Fibroblast of lung (primary cell): ENCODE measurements around the gene SYMPK. TPM values are rescaled to one million over a fixed set of nuclear protein-coding genes. Genes with fewer than 3 reads are reported as not detected.

Source experiments
- DNase-seq, 2 donors: peaks; one replicate each; pipeline versions ENCODE4 v3.0.0 to v3.0.0-alpha.2; 2010; ENCODE audit warnings: low read depth in 2 of 2
- H2AFZ ChIP-seq: 2 replicates; pipeline ENCODE4 v1.5.1; 2012; ENCODE audit warnings: low read length, control low read depth, inconsistent platforms
- H3K27ac ChIP-seq: 2 replicates; pipeline ENCODE4 v1.5.1; 2011; ENCODE audit warnings: low read length, control low read depth; ENCODE audit not compliant: insufficient read depth
- H3K27me3 ChIP-seq: 2 replicates; pipeline ENCODE4 v1.5.1; 2011; ENCODE audit warnings: mild to moderate bottlenecking, low read length; ENCODE audit not compliant: control insufficient read depth, insufficient read depth
- H3K36me3 ChIP-seq: 2 replicates; pipeline ENCODE4 v1.5.1; 2011; ENCODE audit warnings: low read length; ENCODE audit not compliant: control insufficient read depth, insufficient read depth
- H3K4me1 ChIP-seq: 2 replicates; pipeline ENCODE4 v1.5.1; 2011; ENCODE audit warnings: low read length; ENCODE audit not compliant: control insufficient read depth, insufficient read depth; ENCODE audit errors: extremely low read depth
- H3K4me2 ChIP-seq: 2 replicates; pipeline ENCODE4 v1.5.1; 2011; ENCODE audit warnings: low read length, control low read depth; ENCODE audit not compliant: insufficient read depth; ENCODE audit errors: extremely low read depth
- H3K4me3 ChIP-seq, 4 experiments: fragments of 200-600 bp in 1 of 4; sonication (generic) in 1 of 4; replicated peaks in 1 of 4; 2 replicates each; pipeline ENCODE4 v1.5.1; 2011 to 2016; ENCODE audit warnings: low read length in 4 of 4, low read depth in 3 of 4, mild to moderate bottlenecking in 3 of 4, control low read depth in 2 of 4, inconsistent platforms in 1 of 4, mixed read lengths in 1 of 4; ENCODE audit not compliant: insufficient read depth in 1 of 4; ENCODE audit errors: control extremely low read depth in 1 of 4
- H3K79me2 ChIP-seq: 2 replicates; pipeline ENCODE4 v1.5.1; 2012; ENCODE audit warnings: mild to moderate bottlenecking, low read length, inconsistent platforms; ENCODE audit not compliant: control insufficient read depth, insufficient read depth
- H3K9ac ChIP-seq: 2 replicates; pipeline ENCODE4 v1.5.1; 2011; ENCODE audit warnings: mild to moderate bottlenecking, low read length, control low read depth; ENCODE audit not compliant: insufficient read depth
- H3K9me3 ChIP-seq: 2 replicates; pipeline ENCODE4 v1.5.1; 2012; ENCODE audit warnings: low read depth, low read length; ENCODE audit not compliant: control insufficient read depth, insufficient read depth
- H4K20me1 ChIP-seq: 2 replicates; pipeline ENCODE4 v1.5.1; 2011; ENCODE audit warnings: low read length; ENCODE audit not compliant: control insufficient read depth, insufficient read depth; ENCODE audit errors: extremely low read depth
- EZH2 ChIP-seq: IDR thresholded peaks from 2 replicates; pipeline ENCODE4 v1.5.1; 2012; ENCODE audit warnings: low read length, control low read depth, mild to moderate bottlenecking; ENCODE audit errors: missing control alignments
- polyA plus RNA-seq, 2 donors: library from polyadenylated mRNA; depleted of rRNA in 1 of 2; stranded (reverse) in 1 of 2; unstranded in 1 of 2; fragments of >200 nt; gene quantifications; 2 replicates each; pipeline ENCODE4 v1.2.1, GENCODE V29; 2011 to 2012; ENCODE audit warnings: missing spikeins in 1 of 2
- total RNA-seq: library from RNA; depleted of rRNA; stranded (reverse); fragments of >200 nt; gene quantifications from 2 replicates; pipeline ENCODE4 v1.2.1, GENCODE V29; 2014
- TF ChIP-seq, protein P1 (sequence below), 2 donors: IDR thresholded peaks in 1 of 2; conservative IDR thresholded peaks in 1 of 2; 1 replicate in 1 of 2; 2 replicates in 1 of 2; pipeline ENCODE4 v1.5.1; 2011 to 2012; ENCODE audit warnings: low read length in 2 of 2, control low read depth in 1 of 2, inconsistent platforms in 1 of 2, low read depth in 1 of 2, mild to moderate bottlenecking in 1 of 2

Gene SYMPK
- total and polyA plus RNA-seq, 2 donors (not counting 1 experiment from before 2014, with no cell fraction given), result 32.2 to 48.2 TPM

DNA sequence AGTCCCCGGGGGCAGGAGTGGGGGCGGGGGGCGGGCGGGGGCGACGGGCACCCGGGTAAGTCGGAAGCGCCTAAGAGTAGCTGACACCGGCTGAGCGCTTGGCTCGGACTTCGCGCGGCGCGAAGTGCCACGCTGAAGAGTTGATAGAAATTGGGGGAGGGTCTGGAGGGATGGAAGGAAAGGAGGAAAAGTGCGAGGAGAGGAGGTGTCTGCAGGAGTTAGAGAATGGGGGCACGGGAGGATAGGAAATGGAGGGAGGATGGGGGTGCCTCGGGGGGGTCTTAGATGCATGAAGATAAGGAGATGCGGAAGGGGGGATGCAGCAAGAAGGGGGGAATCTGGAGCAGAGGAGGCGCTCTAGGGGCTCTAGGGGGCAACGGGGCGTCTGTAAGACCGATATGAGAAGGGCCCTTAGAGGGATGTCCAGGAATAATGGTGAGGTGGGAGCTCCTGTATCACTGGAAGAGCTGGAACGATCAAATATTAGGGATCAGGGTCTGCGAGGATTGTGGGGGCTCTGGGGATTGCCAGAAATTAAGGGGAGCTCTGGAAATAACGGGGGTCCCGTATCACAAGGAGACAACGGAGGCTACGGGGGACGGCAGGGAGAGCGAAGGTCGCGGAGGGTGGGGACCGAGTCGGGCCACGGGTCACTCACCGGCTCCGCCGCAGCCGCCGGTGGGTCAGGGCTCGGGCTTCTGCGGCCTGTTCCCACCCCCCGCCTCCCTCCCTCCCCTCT, 39.1 kb upstream of the SYMPK start, which contains the start of gene MYPOP:
Gene MYPOP, minus strand, starts transcription at position 702 of the 739 bp plus-strand sequence. CDS start 840 bp downstream, outside the sequence.
- no peak for TF ChIP-seq EZH2
- TF ChIP-seq, protein P1, sequence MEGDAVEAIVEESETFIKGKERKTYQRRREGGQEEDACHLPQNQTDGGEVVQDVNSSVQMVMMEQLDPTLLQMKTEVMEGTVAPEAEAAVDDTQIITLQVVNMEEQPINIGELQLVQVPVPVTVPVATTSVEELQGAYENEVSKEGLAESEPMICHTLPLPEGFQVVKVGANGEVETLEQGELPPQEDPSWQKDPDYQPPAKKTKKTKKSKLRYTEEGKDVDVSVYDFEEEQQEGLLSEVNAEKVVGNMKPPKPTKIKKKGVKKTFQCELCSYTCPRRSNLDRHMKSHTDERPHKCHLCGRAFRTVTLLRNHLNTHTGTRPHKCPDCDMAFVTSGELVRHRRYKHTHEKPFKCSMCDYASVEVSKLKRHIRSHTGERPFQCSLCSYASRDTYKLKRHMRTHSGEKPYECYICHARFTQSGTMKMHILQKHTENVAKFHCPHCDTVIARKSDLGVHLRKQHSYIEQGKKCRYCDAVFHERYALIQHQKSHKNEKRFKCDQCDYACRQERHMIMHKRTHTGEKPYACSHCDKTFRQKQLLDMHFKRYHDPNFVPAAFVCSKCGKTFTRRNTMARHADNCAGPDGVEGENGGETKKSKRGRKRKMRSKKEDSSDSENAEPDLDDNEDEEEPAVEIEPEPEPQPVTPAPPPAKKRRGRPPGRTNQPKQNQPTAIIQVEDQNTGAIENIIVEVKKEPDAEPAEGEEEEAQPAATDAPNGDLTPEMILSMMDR (conservative IDR thresholded peaks at IDR 0.05 in 1 of 2, IDR thresholded peaks at IDR 0.05 in 1 of 2; ENCODE audit: low read depth in 1 of 2, low read length in 2 of 2), result no peak
- peak within 1 kb of the TSS; percentile 98 for H2AFZ ChIP-seq
- H3K27ac ChIP-seq, result peak within 1 kb of the TSS; percentile 45

DNA sequence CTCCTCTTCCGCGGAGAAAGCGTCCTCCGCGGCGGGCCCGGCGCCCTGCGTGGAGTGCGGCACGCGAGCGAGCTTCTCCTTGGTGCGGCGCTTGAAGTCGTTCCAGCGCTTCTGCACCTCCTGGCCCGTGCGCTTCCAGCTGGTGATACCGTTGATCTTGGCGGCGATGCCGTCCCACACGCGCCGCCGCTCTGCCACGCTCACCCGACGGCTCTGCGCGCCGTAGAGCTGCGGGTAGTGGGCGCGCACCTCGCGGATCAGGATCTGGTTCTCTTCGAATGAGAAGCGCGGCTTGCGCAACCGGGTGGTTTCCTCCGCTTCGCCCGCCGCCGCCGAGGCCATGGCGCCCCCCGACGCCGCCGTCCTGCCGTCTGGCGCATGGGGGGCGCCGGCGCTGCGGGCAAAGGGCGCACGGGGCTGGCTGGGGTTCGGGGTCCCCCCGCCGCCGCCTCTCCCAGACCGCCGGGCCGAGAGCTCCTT, 38.5 kb upstream of the SYMPK start:
- no peaks in the 10 kb centered on the region for H3K9me3 ChIP-seq
- peak overlapping the region; percentile 44 for H3K4me2 ChIP-seq
- DNase-seq, result peak; percentile 46 to 50
- H2AFZ ChIP-seq, result peak overlapping the region; percentile 30
- H3K27ac ChIP-seq, result no peak overlapping the region
- TF ChIP-seq EZH2, result no peak
- TF ChIP-seq, protein P1 (conservative IDR thresholded peaks at IDR 0.05 in 1 of 2, IDR thresholded peaks at IDR 0.05 in 1 of 2; ENCODE audit: low read depth in 1 of 2, low read length in 2 of 2), result no peak
- H3K79me2 ChIP-seq, result no peaks in the 10 kb centered on the region
- H3K4me3 ChIP-seq, result peak overlapping the region; percentile 29 to 88 (median 84)
- no peaks in the 10 kb centered on the region for H4K20me1 ChIP-seq
- H3K27me3 ChIP-seq, result no peaks in the 10 kb centered on the region
- H3K36me3 ChIP-seq, result peaks cover 3% of the 10 kb centered on the region
- H3K4me1 ChIP-seq, result peaks cover 4% of the 10 kb centered on the region
- peak overlapping the region; percentile 7 for H3K9ac ChIP-seq

More for the DNA sequence above, 39.1 kb upstream of the SYMPK start, which contains the start of gene MYPOP:
- Histone ChIP-seq H4K20me1 (no peaks in the 10 kb centered on the region), H3K4me3 (peak within 1 kb of the TSS; percentile 83 to 94 (median 87)), H3K79me2 (no peaks in the 10 kb centered on the region), H3K27me3 (no peaks in the 10 kb centered on the region), H3K9me3 (no peaks in the 10 kb centered on the region), H3K36me3 (peaks cover 3% of the 10 kb centered on the region), H3K4me1 (peaks cover 4% of the 10 kb centered on the region), H3K4me2 (peak within 1 kb of the TSS; percentile 93), H3K9ac (peak within 1 kb of the TSS; percentile 51)
- no peak for DNase-seq

DNA sequence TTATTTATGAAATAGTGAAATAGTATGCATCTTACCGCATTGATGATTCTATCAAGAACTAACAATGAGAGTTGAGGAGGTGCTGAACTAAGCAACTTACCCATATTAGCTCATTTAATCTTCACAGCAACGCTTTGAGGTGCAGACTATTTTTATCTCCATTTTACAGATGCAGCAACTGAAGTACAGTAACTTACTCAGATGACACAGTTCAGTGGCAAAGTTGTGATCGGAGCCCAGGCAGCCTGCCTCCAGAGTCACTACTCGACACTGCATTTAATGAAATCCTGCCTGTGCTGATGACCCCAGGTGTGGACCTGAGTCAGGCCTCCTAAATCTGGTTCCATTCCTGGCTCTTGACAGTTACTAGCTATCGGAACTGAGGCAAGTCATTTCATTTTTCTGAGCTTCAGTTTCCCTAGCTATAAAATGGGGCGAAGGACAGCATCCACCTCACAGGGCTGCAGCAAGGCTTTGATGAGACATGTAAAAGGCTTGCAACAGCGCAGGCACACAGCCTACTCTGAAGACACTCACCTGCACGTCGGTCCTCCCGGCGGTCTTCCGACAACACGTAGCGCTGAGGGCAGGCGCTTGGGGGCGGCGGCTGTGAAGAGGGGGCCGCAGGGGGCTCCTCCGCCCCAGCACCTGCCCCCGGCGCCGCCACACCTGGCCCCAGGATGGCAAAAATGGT, 37.9 kb upstream of the SYMPK start:
- H3K27ac ChIP-seq, result no peak overlapping the region
- no peaks in the 10 kb centered on the region for H3K27me3 ChIP-seq
- no peak overlapping the region for H2AFZ ChIP-seq
- peak overlapping the region; percentile 44 for H3K4me2 ChIP-seq
- no peak overlapping the region for H3K9ac ChIP-seq
- no peak for TF ChIP-seq EZH2
- TF ChIP-seq, protein P1 (conservative IDR thresholded peaks at IDR 0.05 in 1 of 2, IDR thresholded peaks at IDR 0.05 in 1 of 2; ENCODE audit: low read depth in 1 of 2, low read length in 2 of 2), result no peak
- H4K20me1 ChIP-seq, result no peaks in the 10 kb centered on the region
- H3K4me1 ChIP-seq, result peaks cover 4% of the 10 kb centered on the region
- H3K9me3 ChIP-seq, result no peaks in the 10 kb centered on the region
- H3K79me2 ChIP-seq, result no peaks in the 10 kb centered on the region
- H3K36me3 ChIP-seq, result peaks cover 3% of the 10 kb centered on the region
- no peak for DNase-seq
- peak overlapping the region; percentile 7 to 88 (median 60) for H3K4me3 ChIP-seq
